GM21526 (cell line): ENCODE results near the gene USF1.
"Not testable (repeated sequence)": the region's sequence is repeated elsewhere in the genome, so short reads cannot be mapped to it uniquely, and the experiment has no call there.

Experiments
- ATAC-seq: cut with Tn5 transposase; IDR thresholded peaks from one replicate; pipeline ENCODE4 v1.9.1; 2021; ENCODE audit warnings: moderate library complexity; ENCODE audit not compliant: unreplicated experiment, low FRiP score

Gene USF1

GRCh38 chr1:160997323-160998038, 48.3 kb downstream of the USF1 start:
- ATAC-seq: no peak

- no peak for ATAC-seq
Measured at GRCh38 chr1:160996178-160996577, 49.6 kb downstream of the USF1 start.

- no peak for ATAC-seq
Measured at GRCh38 chr1:160993544-160994193, 52.1 kb downstream of the USF1 start.

GRCh38 chr1:160992036-160992435, 53.7 kb downstream of the USF1 start:
- not testable (repeated sequence) for ATAC-seq
